HCT116 (cell line): Measurements from ENCODE around the gene CYBB.

ENCODE experiments used
- EZH2phosphoT487 ChIP-seq: fragments of 200-600 bp; IDR thresholded peaks from 2 replicates; pipeline ENCODE4 v1.6.1; 2018; ENCODE audit warnings: antibody characterized with exemption, borderline replicate concordance
- POLR2A ChIP-seq: IDR thresholded peaks from 2 replicates; pipeline ENCODE4 v1.7.0; 2011; ENCODE audit warnings: borderline replicate concordance; ENCODE audit not compliant: insufficient read depth, insufficient read length; ENCODE audit errors: extremely low read depth
- TF ChIP-seq, protein P1 (sequence below), 3 experiments: fragments of 200-600 bp in 1 of 3; sonication (generic) in 1 of 3; IDR thresholded peaks in 2 of 3; conservative IDR thresholded peaks in 1 of 3; 2 replicates each; pipeline ENCODE4 v1.5.1; 2012 to 2017; ENCODE audit warnings: low read depth in 2 of 3, low read length in 2 of 3, antibody characterized with exemption in 1 of 3, borderline replicate concordance in 1 of 3, control low read depth in 1 of 3, mild to moderate bottlenecking in 1 of 3, mixed read lengths in 1 of 3, mixed run types in 1 of 3, moderate library complexity in 1 of 3; ENCODE audit not compliant: insufficient read depth in 1 of 3

DNA sequence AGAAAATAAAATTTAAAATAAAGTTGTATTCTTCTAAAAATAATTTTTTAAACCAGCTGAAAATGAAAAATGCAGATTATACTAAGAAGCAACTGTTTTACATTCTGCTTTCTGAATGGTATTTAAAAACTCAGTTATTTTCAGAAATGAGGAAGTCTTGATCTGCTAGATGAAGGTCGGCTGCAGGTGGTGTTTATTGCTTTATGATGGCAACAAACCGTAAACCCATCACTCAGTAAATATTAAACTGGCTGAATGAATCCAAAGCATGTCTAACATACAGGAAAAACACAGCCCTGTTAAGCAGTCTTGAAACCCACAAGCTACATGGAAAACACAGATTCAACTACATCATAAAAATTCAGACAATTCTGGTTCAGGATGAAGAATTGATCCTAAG lies 38.2 kb downstream of the CYBB start:
- no peak for TF ChIP-seq EZH2phosphoT487
- TF ChIP-seq POLR2A, result no peak
- TF ChIP-seq, protein P1, sequence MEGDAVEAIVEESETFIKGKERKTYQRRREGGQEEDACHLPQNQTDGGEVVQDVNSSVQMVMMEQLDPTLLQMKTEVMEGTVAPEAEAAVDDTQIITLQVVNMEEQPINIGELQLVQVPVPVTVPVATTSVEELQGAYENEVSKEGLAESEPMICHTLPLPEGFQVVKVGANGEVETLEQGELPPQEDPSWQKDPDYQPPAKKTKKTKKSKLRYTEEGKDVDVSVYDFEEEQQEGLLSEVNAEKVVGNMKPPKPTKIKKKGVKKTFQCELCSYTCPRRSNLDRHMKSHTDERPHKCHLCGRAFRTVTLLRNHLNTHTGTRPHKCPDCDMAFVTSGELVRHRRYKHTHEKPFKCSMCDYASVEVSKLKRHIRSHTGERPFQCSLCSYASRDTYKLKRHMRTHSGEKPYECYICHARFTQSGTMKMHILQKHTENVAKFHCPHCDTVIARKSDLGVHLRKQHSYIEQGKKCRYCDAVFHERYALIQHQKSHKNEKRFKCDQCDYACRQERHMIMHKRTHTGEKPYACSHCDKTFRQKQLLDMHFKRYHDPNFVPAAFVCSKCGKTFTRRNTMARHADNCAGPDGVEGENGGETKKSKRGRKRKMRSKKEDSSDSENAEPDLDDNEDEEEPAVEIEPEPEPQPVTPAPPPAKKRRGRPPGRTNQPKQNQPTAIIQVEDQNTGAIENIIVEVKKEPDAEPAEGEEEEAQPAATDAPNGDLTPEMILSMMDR (IDR thresholded peaks at IDR 0.05 in 2 of 3, conservative IDR thresholded peaks at IDR 0.05 in 1 of 3; ENCODE audit: borderline replicate concordance in 1 of 3, insufficient read depth in 1 of 3, low read depth in 2 of 3, low read length in 2 of 3), result no peak
